ENCODE results near the gene IL11. TPM values are rescaled to one million over a fixed set of nuclear protein-coding genes. Genes with fewer than 3 reads are reported as not detected.
"Not testable (repeated sequence)": the region's sequence is repeated elsewhere in the genome, so short reads cannot be mapped to it uniquely, and the experiment has no call there.

Gene IL11
- total RNA-seq, 4 donors from 2014 or later, result not detected

- Histone ChIP-seq H3K27ac (no peak overlapping the region), H3K27me3 (no peaks in the 10 kb centered on the region), H3K9me3 (no peaks in the 10 kb centered on the region), H3K4me3 (no peak overlapping the region), H3K36me3 (peaks cover 0 to 50% (median 0%) of the 10 kb centered on the region in 3 donors), H3K4me1 (peaks cover 6 to 18% (median 9%) of the 10 kb centered on the region in 4 donors)
- TF ChIP-seq CTCF (IDR thresholded peaks at IDR 0.05) (no peak), POLR2A (IDR thresholded peaks at IDR 0.05) (no peak)
- no peak for DNase-seq
These were observed 35.4 kb upstream of the IL11 start for GRCh38 chr19:55405638-55406037.

GRCh38 chr19:55402509-55402908 is 32.2 kb upstream of the IL11 start:
- no peak overlapping the region for H3K4me3 ChIP-seq
- DNase-seq, result no peak
- TF ChIP-seq CTCF (IDR thresholded peaks at IDR 0.05) (no peak), POLR2A (IDR thresholded peaks at IDR 0.05) (no peak)
- no peak overlapping the region for H3K27ac ChIP-seq
- H3K9me3 ChIP-seq, result no peaks in the 10 kb centered on the region
- peaks cover 0 to 54% (median 0%) of the 10 kb centered on the region in 3 donors for H3K36me3 ChIP-seq
- H3K4me1 ChIP-seq, result peaks cover 6 to 18% (median 9%) of the 10 kb centered on the region in 4 donors
- no peaks in the 10 kb centered on the region for H3K27me3 ChIP-seq

- H3K4me1 ChIP-seq, result peaks cover 2 to 11% (median 3%) of the 10 kb centered on the region in 4 donors
- H3K27me3 ChIP-seq, H3K4me3 ChIP-seq, H3K27ac ChIP-seq, DNase-seq, H3K9me3 ChIP-seq: not testable (repeated sequence)
- peaks cover 0 to 54% (median 0%) of the 10 kb centered on the region in 3 donors for H3K36me3 ChIP-seq
These were observed 31.1 kb upstream of the IL11 start for GRCh38 chr19:55401390-55401789.

GRCh38 chr19:55400281-55401087 is 30.2 kb upstream of the IL11 start:
- DNase-seq, result no peak
- Histone ChIP-seq H3K4me3 (no peak overlapping the region), H3K27ac (no peak overlapping the region), H3K36me3 (peaks cover 0 to 48% (median 0%) of the 10 kb centered on the region in 3 donors), H3K27me3 (no peaks in the 10 kb centered on the region), H3K9me3 (no peaks in the 10 kb centered on the region), H3K4me1 (peaks cover 0 to 2% (median 0%) of the 10 kb centered on the region in 4 donors)
- TF ChIP-seq CTCF (IDR thresholded peaks at IDR 0.05) (no peak), POLR2A (IDR thresholded peaks at IDR 0.05) (no peak)

- DNase-seq, result no peak
- Histone ChIP-seq H3K36me3 (peaks cover 0 to 31% (median 0%) of the 10 kb centered on the region in 3 donors), H3K27me3 (no peaks in the 10 kb centered on the region), H3K4me3 (no peak overlapping the region), H3K9me3 (no peaks in the 10 kb centered on the region), H3K4me1 (no peaks in the 10 kb centered on the region), H3K27ac (no peak overlapping the region)
- TF ChIP-seq CTCF (IDR thresholded peaks at IDR 0.05) (no peak), POLR2A (IDR thresholded peaks at IDR 0.05) (no peak)
These were observed 28.1 kb upstream of the IL11 start for GRCh38 chr19:55398200-55398925.

Measured in Peyer's patch (tissue), 4 donors.